Fibroblast of lung (primary cell): Measurements from ENCODE around the gene APOE.

ENCODE experiments used
- CTCF ChIP-seq, 2 donors: IDR thresholded peaks in 1 of 2; conservative IDR thresholded peaks in 1 of 2; 1 replicate in 1 of 2; 2 replicates in 1 of 2; pipeline ENCODE4 v1.5.1; 2011 to 2012; ENCODE audit warnings: low read length in 2 of 2, control low read depth in 1 of 2, inconsistent platforms in 1 of 2, low read depth in 1 of 2, mild to moderate bottlenecking in 1 of 2
- EZH2 ChIP-seq: IDR thresholded peaks from 2 replicates; pipeline ENCODE4 v1.5.1; 2012; ENCODE audit warnings: low read length, control low read depth, mild to moderate bottlenecking; ENCODE audit errors: missing control alignments

DNA sequence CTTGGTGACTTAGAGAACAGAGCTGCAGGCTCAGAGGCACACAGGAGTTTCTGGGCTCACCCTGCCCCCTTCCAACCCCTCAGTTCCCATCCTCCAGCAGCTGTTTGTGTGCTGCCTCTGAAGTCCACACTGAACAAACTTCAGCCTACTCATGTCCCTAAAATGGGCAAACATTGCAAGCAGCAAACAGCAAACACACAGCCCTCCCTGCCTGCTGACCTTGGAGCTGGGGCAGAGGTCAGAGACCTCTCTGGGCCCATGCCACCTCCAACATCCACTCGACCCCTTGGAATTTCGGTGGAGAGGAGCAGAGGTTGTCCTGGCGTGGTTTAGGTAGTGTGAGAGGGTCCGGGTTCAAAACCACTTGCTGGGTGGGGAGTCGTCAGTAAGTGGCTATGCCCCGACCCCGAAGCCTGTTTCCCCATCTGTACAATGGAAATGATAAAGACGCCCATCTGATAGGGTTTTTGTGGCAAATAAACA lies 18.7 kb downstream of the APOE start:
- TF ChIP-seq CTCF (conservative IDR thresholded peaks at IDR 0.05 in 1 of 2, IDR thresholded peaks at IDR 0.05 in 1 of 2; ENCODE audit: low read depth in 1 of 2, low read length in 2 of 2) = no peak
- TF ChIP-seq EZH2 = no peak
